Measurements from ENCODE around the gene PLCB2.

PLCB2 gene

DNA sequence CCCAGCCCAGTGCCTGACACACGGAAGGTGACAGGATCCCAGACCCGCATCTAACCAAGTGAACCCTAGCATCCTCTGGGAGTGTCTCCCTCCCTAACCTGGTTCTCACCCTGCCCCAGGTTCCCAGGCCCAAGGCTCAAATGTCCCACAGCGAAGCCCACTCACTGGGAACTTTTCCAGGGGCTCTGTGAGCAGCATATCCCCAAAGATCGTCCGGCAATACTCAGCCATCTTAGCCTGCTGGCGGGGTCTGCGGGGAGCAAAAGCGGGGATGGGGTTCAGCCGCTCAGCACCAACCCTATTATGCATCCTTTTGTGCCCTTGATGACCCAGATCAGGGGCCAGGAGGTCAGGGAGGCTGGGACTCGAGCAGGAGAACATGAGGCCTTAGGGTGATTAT is 10.4 kb downstream of the PLCB2 start:
- DNase-seq (ENCODE audit: low read depth in 1 of 2, low spot score in 1 of 2), result no peak
- TF ChIP-seq, protein P1, sequence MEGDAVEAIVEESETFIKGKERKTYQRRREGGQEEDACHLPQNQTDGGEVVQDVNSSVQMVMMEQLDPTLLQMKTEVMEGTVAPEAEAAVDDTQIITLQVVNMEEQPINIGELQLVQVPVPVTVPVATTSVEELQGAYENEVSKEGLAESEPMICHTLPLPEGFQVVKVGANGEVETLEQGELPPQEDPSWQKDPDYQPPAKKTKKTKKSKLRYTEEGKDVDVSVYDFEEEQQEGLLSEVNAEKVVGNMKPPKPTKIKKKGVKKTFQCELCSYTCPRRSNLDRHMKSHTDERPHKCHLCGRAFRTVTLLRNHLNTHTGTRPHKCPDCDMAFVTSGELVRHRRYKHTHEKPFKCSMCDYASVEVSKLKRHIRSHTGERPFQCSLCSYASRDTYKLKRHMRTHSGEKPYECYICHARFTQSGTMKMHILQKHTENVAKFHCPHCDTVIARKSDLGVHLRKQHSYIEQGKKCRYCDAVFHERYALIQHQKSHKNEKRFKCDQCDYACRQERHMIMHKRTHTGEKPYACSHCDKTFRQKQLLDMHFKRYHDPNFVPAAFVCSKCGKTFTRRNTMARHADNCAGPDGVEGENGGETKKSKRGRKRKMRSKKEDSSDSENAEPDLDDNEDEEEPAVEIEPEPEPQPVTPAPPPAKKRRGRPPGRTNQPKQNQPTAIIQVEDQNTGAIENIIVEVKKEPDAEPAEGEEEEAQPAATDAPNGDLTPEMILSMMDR (IDR thresholded peaks at IDR 0.05; ENCODE audit: insufficient read depth, low read length), result no peak
- no peak; the same call in 1 of the 2 replicates for TF ChIP-seq POLR2AphosphoS5 (IDR thresholded peaks at IDR 0.05; ENCODE audit: low read depth)
- no peak for TF ChIP-seq SPI1 (IDR thresholded peaks at IDR 0.05; ENCODE audit: borderline replicate concordance, low read depth)
- TF ChIP-seq REST (IDR thresholded peaks at IDR 0.05; ENCODE audit: insufficient replicate concordance, low read depth), result no peak
- no peak for TF ChIP-seq GABPA (IDR thresholded peaks at IDR 0.05; ENCODE audit: low read depth)
- Histone ChIP-seq H3K27ac (replicated peaks) (no peak overlapping the region), H3K27me3 (ENCODE audit: insufficient read depth, poor library complexity, severe bottlenecking) (no peaks in the 10 kb centered on the region), H3K4me3 (replicated peaks; ENCODE audit: insufficient read depth, low read length) (no peak overlapping the region)

- TF ChIP-seq REST (IDR thresholded peaks at IDR 0.05; ENCODE audit: insufficient replicate concordance, low read depth) (no peak), GABPA (IDR thresholded peaks at IDR 0.05; ENCODE audit: low read depth) (no peak), POLR2AphosphoS5 (IDR thresholded peaks at IDR 0.05; ENCODE audit: low read depth) (no peak), SPI1 (IDR thresholded peaks at IDR 0.05; ENCODE audit: borderline replicate concordance, low read depth) (no peak)
- TF ChIP-seq, protein P1 (IDR thresholded peaks at IDR 0.05; ENCODE audit: insufficient read depth, low read length), result no peak
- Histone ChIP-seq H3K27me3 (ENCODE audit: insufficient read depth, poor library complexity, severe bottlenecking) (no peaks in the 10 kb centered on the region), H3K4me3 (replicated peaks; ENCODE audit: insufficient read depth, low read length) (no peak overlapping the region), H3K27ac (replicated peaks) (no peak overlapping the region)
- DNase-seq (ENCODE audit: low read depth in 1 of 2, low spot score in 1 of 2), result no peak
These were observed 11.0 kb downstream of the PLCB2 start for GRCh38 chr15:40296561-40297230.

DNA sequence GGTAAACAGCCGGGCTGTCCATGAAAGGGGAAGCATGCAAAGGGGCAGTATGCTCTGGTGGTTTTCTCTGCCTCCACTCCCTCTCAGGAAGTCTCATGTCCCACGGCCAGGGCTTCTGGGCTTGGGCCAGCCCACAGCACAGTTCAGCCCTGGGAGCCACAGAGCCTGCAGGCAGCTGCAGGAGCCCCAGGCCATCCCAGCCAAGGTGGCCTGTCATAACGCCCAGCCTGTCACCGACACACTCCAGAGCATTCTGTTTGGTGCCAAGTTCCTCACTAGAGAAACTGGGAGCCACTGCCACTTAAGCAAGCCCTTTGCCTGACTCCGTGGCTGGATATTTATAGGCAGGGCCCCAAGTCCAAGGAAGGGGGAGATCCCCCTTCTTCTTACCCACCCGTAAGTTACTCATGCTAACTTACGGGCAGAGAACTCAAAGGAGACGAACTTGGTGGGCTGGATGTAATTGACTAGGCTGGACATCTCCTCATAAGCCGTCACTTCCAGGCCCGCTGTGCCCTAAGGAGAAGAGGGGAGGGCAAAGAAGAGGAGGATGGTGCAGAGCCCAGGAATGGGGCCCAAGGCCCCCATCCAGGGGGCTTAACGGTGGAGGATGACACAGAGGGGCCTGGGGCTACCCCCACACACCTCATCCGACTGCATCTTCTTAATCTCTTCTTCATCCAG is 11.7 kb downstream of the PLCB2 start:
- DNase-seq (ENCODE audit: low read depth in 1 of 2, low spot score in 1 of 2), result no peak
- Histone ChIP-seq H3K27ac (replicated peaks) (no peak overlapping the region), H3K27me3 (ENCODE audit: insufficient read depth, poor library complexity, severe bottlenecking) (no peaks in the 10 kb centered on the region), H3K4me3 (replicated peaks; ENCODE audit: insufficient read depth, low read length) (no peak overlapping the region)
- TF ChIP-seq SPI1 (IDR thresholded peaks at IDR 0.05; ENCODE audit: borderline replicate concordance, low read depth) (no peak), GABPA (IDR thresholded peaks at IDR 0.05; ENCODE audit: low read depth) (no peak), POLR2AphosphoS5 (IDR thresholded peaks at IDR 0.05; ENCODE audit: low read depth) (no peak), REST (IDR thresholded peaks at IDR 0.05; ENCODE audit: insufficient replicate concordance, low read depth) (no peak)
- TF ChIP-seq, protein P1 (IDR thresholded peaks at IDR 0.05; ENCODE audit: insufficient read depth, low read length), result no peak
